Right cardiac atrium (tissue), 5 donors: ENCODE data around the gene WBP2. TPM values are rescaled to one million over a fixed set of nuclear protein-coding genes. Genes with fewer than 3 reads are reported as not detected.
A peak's percentile ranks its signal among the peaks of the same experiment; 100 is the strongest.

Source experiments
- ATAC-seq, 2 donors: fragments of 200-7000 bp; cut with Tn5 transposase; one replicate each; pipeline versions ENCODE4 v1.8.0 to v1.9.1; 2020; ENCODE audit warnings: moderate library complexity in 2 of 2, mild to moderate bottlenecking in 1 of 2
- DNase-seq, 3 donors: peaks; one replicate each; pipeline ENCODE4 v3.0.0-alpha.2; 2020
- H3K27ac ChIP-seq: one replicate; pipeline ENCODE4 v1.5.1; 2013; ENCODE audit warnings: mild to moderate bottlenecking, low read length, control low read depth, moderate library complexity
- H3K27me3 ChIP-seq: one replicate; pipeline ENCODE4 v1.6.1; 2013; ENCODE audit not compliant: control insufficient read depth, insufficient read depth
- H3K4me1 ChIP-seq: one replicate; pipeline ENCODE4 v1.6.1; 2013; ENCODE audit warnings: low read length; ENCODE audit not compliant: control insufficient read depth, insufficient read depth
- H3K4me3 ChIP-seq: one replicate; pipeline ENCODE4 v1.5.1; 2013; ENCODE audit warnings: low read length, control low read depth
- H3K9me3 ChIP-seq: one replicate; pipeline ENCODE4 v1.6.1; 2013; ENCODE audit warnings: low read length; ENCODE audit not compliant: control insufficient read depth
- WGBS: extraction: QIAGEN DNeasy Blood & Tissue Kit; methylation state at CpG from one replicate; pipeline ENCODE4 v1.1.7; 2013; 5-methylcytosine and 5-hydroxymethylcytosine counted together
- intact Hi-C, 4 donors: fragments of 100-400 bp; cut with DNase I; formaldehyde crosslinking; loops; one replicate each; pipeline versions ENCODE4 v1.11.0 to v1.14.0; 2022 to 2023
- polyA plus RNA-seq: library from polyadenylated mRNA; stranded (reverse); fragments of 200-250 nt; gene quantifications from one replicate; pipeline ENCODE4 v1.2.3, GENCODE V29; 2013
- total RNA-seq, 4 donors: library from RNA; stranded (reverse); fragmentation: NEBNext Ultra II Directional; extraction: Animal tissue kit (Norgen Biotek cat#: 25700); gene quantifications; one replicate each; pipeline ENCODE4 v1.2.1, GENCODE V29; 2021
- donor health status: healthy with polysubstance abuse.
- donor health status: DM: no; HTN: yes; CAD: no.
- donor health status: DM: no; HTN: no; CAD: no.
- donor health status: DM: no; HTN: yes; CAD: no; lungs with severe emphysema.
- donor health status: DM: yes; HTN: yes; CAD: no.

The WBP2 gene
- total and polyA plus RNA-seq, 5 donors = 109 to 128 (median 117) TPM

GRCh38 chr17:75848523-75849278 lies 6.4 kb downstream of the WBP2 start:
- Histone ChIP-seq H3K27me3 (no peaks in the 10 kb centered on the region), H3K27ac (peak overlapping the region; percentile 71), H3K4me1 (peaks cover 19% of the 10 kb centered on the region), H3K9me3 (no peaks in the 10 kb centered on the region), H3K4me3 (no peak overlapping the region)
- ATAC-seq (peak; percentile 71 to 77), DNase-seq (peak; percentile 84 to 91 (median 86))
- intact Hi-C loops = no loop called here
- WGBS = 37% methylated on average over 16 of the region's 16 CpGs

GRCh38 chr17:75847614-75848522 lies 7.3 kb downstream of the WBP2 start:
- peaks cover 19% of the 10 kb centered on the region for H3K4me1 ChIP-seq
- 84% methylated on average over 25 of the region's 25 CpGs for WGBS
- DNase-seq = no peak
- peak overlapping the region; percentile 71 for H3K27ac ChIP-seq
- no peak for ATAC-seq
- intact Hi-C loops = no loop called here
- no peaks in the 10 kb centered on the region for H3K9me3 ChIP-seq
- no peak overlapping the region for H3K4me3 ChIP-seq
- no peaks in the 10 kb centered on the region for H3K27me3 ChIP-seq

GRCh38 chr17:75846692-75847613 lies 8.2 kb downstream of the WBP2 start:
- Histone ChIP-seq H3K27ac (peak overlapping the region; percentile 11), H3K27me3 (no peaks in the 10 kb centered on the region), H3K9me3 (no peaks in the 10 kb centered on the region), H3K4me1 (peaks cover 19% of the 10 kb centered on the region), H3K4me3 (no peak overlapping the region)
- intact Hi-C loops = no loop called here
- WGBS = 84% methylated on average over 34 of the region's 34 CpGs
- DNase-seq (peak in 1 of 3 donors; percentile 63), ATAC-seq (no peak)

GRCh38 chr17:75845933-75846691 lies 9.0 kb downstream of the WBP2 start:
- intact Hi-C loops = no loop called here
- ATAC-seq (peak in 1 of 2 donors; percentile 1), DNase-seq (no peak)
- H3K4me3 ChIP-seq = no peak overlapping the region
- H3K27ac ChIP-seq = peak overlapping the region; percentile 19
- WGBS = 58% methylated on average over 22 of the region's 22 CpGs
- H3K4me1 ChIP-seq = peaks cover 19% of the 10 kb centered on the region
- no peaks in the 10 kb centered on the region for H3K27me3 ChIP-seq
- no peaks in the 10 kb centered on the region for H3K9me3 ChIP-seq

- Histone ChIP-seq H3K9me3 (no peaks in the 10 kb centered on the region), H3K27ac (peak overlapping the region; percentile 86), H3K4me3 (no peak overlapping the region), H3K4me1 (peaks cover 19% of the 10 kb centered on the region), H3K27me3 (no peaks in the 10 kb centered on the region)
- DNase-seq = peak; percentile 88 to 93 (median 92)
- peak; percentile 66 to 70 for ATAC-seq
- 23% methylated on average over 21 of the region's 21 CpGs for WGBS
- intact Hi-C loops = no loop called here
Observed at GRCh38 chr17:75845058-75845711, 9.9 kb downstream of the WBP2 start.

GRCh38 chr17:75844530-75845057 lies 10.5 kb downstream of the WBP2 start:
- Histone ChIP-seq H3K4me3 (no peak overlapping the region), H3K9me3 (no peaks in the 10 kb centered on the region), H3K27ac (peak overlapping the region; percentile 86), H3K27me3 (no peaks in the 10 kb centered on the region), H3K4me1 (peaks cover 16% of the 10 kb centered on the region)
- WGBS = 36% methylated on average over 14 of the region's 14 CpGs
- ATAC-seq (peak; percentile 30 to 46), DNase-seq (peak; percentile 58 to 79 (median 73))
- intact Hi-C loops = no loop called here

- Histone ChIP-seq H3K4me1 (peaks cover 13% of the 10 kb centered on the region), H3K27me3 (no peaks in the 10 kb centered on the region), H3K4me3 (peak within 1 kb of the TSS; percentile 13), H3K9me3 (no peaks in the 10 kb centered on the region), H3K27ac (peak within 1 kb of the TSS; percentile 86)
- 42% methylated on average over 35 of the region's 35 CpGs for WGBS
- DNase-seq = peak in 2 of 3 donors; percentile 73 to 77
- ATAC-seq = peak; percentile 4 to 12
- intact Hi-C loops = no loop called here
Observed at GRCh38 chr17:75843577-75844529, 11.3 kb downstream of the WBP2 start, which contains the start of gene UNC13D. Gene UNC13D (minus strand): TSS chr17:75844404. CDS start chr17:75844337, 67 bp downstream.

GRCh38 chr17:75842963-75843576 lies 12.1 kb downstream of the WBP2 start:
- ATAC-seq = no peak
- Histone ChIP-seq H3K4me1 (peaks cover 12% of the 10 kb centered on the region), H3K27ac (no peak overlapping the region), H3K4me3 (peak overlapping the region; percentile 13), H3K9me3 (no peaks in the 10 kb centered on the region), H3K27me3 (no peaks in the 10 kb centered on the region)
- 84% methylated on average over 22 of the region's 22 CpGs for WGBS
- DNase-seq = no peak
- intact Hi-C loops = no loop called here
